Stimulated activated CD8-positive, alpha-beta memory T cell treated with anti-CD3 and anti-CD28 coated beads, Interleukin-12 subunit alpha, Interleukin-12 subunit beta, amount 100 ng/mL, for 1 hour (primary cell): ENCODE measurements around the gene DLX1.
"Not testable (repeated sequence)": the region's sequence is repeated elsewhere in the genome, so short reads cannot be mapped to it uniquely, and the experiment has no call there.

Source experiments
- DNase-seq: peaks from one replicate; pipeline ENCODE4 v3.0.0-alpha.2; 2020; ENCODE audit warnings: low read depth

Gene DLX1

DNA sequence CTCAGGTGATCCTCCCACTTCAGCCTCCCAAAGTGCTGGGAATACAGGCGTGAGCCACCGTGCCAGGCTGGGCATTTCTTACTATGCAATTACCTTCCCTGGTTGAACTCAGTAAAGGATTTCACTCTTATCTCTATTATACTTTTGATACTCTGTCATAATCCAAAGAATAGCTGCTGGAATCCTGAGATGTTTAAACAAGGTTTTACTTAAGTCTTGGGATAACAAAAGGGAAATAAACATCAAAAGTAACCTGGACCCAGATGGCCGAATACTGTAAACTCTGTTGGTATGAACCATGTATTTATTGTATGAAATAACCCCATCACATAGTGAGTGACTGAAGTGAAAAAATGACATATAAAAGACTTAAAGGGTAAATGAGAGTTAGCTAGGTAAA lies 29.3 kb downstream of the DLX1 start:
- DNase-seq: no peak

DNA sequence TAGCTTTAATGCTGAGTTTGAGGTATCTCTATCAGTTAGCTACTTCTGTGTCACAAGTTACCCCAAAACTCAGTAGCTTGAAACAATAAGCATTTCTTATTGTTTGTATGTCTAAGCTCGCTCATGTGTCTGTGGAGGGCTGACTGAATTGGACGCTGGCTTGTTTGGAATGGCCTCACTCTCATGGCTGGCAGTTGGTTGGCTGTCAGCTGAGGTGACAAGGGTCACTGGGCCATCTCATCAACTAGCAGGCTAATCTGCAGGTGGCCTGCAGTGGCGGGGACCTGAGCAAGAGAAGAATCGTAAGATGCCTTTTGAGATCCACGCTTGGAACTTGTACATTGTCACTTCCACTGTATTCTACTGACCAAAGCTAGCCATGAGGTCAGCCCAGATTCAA lies 30.8 kb downstream of the DLX1 start:
- no peak for DNase-seq

DNA sequence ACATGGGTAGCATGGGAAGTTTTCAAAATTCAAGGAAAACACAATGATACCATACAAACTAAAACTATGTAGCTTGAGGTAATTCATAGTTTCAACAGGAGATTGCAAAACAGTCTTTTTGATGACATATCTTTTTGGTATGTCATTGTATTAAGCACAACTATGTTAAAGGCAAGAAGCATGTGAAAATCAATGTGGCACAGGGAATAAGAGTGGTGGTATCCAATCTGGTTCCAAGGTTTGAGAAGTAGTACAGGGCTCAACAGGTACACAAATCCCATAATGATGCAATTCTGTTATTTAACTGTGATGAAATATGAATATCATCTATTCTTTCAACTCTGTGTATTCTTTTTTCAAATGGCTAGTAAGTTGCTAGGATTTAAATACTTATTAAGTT lies 33.8 kb downstream of the DLX1 start:
- DNase-seq: no peak

DNA sequence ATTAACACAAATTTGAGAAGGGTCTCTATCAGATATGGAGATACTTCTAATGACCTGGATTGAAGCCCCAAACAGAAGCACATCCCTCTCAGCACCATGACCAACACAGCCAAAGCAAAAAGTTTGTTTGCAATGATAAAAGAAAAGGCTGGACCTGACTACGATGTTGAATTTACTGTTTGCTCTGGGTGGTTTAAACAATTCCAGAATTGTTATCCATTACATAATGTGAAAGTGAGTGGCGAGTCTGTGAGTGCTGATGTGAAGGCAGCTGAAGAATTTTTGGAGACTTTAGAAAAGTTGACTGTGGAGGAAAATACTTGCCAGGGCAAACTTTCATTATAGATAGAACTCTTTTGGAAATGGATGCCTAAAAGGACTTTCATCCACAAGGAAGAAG lies 34.8 kb downstream of the DLX1 start:
- no peak for DNase-seq

DNA sequence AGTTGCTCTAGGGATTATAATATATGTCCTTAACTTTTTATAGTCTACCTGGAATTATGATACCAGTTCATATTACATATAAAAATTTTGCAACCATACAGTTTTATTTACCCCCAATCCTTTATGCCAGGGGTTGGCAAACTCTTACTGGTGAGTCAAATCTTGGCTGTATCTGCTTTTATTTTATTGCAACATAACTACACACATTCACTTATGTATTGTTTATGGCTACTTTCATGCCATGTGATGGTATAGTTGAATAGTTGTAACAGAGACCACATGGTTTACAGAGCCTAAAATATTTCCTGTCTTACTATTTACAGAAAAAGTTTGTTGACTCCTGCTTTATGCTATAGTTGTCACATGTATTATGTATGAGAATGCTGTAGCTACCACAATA lies 43.2 kb downstream of the DLX1 start:
- DNase-seq: no peak

DNA sequence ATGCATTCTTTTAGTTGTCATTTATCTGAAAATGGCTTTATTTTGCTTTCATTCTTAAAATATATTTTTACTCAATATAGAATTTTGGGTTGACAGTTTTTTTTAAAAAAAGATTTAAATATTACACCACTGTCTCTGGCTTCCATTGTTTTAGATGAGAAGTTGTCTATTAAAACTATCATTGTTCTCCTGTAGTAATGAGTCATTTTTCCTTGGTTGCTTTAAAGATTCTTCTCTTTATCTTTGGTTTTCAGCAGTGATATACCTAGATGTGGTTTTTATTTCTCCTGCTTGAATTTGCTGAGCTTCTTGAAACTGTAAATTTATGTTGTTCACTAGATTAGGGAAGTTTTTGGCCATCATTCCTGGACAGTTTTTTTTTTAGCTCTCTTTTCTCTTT lies 44.1 kb downstream of the DLX1 start:
- no peak for DNase-seq

DNA sequence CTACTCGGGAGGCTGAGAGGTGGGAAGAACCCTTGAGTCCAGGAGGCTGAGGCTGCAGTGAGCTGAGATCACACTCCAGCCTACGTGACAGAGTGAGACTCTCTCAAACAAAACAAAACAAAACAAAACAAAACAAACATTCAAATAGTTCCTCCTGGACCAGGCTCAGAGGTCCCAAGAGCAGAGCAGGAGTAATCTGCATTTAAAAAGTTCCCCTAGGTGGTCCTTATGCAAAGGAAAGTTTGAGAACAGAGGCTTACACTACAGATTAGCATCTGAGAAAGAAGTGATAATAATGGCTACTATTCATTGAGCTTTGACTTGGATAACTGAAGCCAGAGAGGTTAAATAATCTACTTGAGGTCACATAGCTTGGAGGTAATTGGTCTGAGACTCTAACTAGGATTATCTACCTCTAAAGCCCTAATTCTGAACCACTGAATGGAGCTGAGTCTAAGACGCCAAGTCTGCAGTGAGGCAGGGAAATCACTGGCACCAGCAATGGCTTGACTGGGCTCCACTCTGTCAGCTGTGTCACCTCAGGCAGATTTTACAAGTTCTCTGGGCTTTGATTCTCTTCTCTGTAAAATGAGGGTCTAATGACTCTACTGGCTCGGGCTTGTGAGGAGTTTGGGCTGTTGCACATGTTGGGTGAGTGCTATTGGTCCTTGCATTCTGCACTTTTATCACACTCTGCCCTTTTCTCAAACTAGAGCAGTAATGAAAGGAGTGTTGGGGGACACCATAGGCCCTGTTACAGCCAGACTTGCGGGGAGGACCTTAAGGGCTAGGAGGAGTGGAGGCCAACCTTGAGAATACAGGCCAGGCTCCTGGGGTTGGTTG lies 46.6 kb downstream of the DLX1 start:
- DNase-seq: no peak

DNA sequence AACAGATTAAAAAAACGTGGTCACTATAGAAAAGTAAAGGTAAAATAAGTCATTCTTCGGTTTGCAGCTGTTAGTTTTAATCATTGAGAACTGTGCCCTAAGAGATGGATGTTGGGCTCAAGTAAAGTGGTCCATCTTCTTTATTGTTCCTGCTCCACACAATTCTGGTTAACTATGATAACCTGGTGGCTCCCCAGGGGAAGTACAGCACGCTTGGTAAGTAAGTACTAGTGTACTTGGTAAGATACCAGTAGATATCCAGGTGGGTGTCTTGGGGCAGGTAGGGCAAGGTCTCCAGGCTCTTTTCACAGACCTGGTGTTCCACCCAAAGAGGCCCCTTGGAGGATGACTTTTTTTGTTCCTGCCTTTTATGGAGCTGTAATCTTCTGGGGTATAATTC lies 49.0 kb downstream of the DLX1 start:
- DNase-seq: no peak

DNA sequence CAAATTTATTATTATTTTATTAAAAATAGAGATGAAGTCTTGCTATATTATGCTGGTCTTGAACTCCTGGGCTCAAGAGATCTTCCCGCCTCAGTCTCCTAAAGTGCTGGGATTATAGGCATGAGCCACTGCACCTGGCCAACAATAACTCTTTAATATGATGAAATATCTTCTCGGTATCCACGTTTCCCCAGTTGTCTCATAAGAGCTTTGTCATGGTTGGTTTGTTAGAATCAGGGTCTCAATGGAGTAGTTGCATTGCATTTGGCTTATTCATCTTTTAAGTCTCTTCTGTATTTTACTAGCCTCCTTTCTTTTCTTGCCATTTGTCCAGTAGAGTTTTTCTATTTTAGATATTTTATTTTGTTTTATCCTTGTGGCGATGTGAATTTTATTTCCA lies 50.1 kb downstream of the DLX1 start:
- DNase-seq: no peak

DNA sequence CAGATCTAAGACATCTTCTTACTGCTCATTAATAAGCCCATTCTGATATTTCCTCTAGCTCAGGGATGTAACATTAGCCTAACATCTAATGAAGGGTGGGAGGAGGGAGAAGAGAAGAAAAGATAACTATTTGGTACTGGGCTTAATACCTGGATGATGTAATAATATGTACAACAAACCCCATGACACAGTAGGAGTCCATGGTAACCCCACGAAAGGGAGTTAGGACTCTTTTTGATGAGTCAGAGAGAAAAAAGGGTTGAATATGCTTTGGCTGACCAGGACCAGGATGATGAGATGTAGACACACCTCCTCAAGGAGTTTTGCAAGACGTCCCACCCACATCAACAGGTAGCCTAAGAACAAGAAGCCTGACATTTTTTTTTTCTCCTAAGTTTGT lies 51.8 kb downstream of the DLX1 start:
- no peak for DNase-seq

DNA sequence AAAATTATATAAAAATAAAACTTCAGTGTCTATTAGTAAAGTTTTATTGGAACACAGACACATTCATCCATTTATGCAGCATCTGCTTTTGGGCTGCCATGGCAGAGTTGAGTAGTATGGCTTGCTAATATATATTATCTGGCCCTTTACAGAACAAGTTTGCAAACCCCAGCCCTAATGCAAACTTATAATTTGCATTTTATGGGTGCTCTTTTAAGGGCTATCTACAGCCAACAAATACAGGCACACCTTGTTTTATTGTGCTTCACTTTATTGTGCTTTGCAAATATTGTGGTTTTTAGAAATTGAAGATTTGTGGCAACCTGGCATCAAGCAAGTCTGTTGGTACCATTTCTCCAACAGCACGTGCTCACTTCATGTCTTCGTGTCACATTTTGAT lies 52.6 kb downstream of the DLX1 start:
- no peak for DNase-seq

DNA sequence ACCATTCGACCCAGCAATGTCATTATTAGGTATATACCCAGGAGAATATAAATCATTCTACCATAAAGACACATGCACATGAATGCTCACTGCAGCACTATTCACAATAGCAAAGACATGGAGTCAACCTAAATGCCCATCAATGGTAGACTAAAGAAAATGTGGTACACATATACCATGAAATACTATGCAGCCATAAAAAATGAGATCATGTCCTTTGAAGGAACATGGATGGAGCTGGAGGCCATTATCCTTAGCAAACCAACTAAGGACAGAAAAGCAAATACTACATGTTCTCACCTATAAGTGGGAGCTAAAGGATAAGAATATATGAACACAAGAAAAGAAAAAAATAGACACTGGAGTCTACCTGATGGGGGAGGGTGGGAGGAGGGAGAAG lies 53.4 kb downstream of the DLX1 start:
- DNase-seq: not testable (repeated sequence)
